Transverse colon (tissue), 4 donors: ENCODE results near the gene CCNL2. TPM values are rescaled to one million over a fixed set of nuclear protein-coding genes. Genes with fewer than 3 reads are reported as not detected.
"Not testable (repeated sequence)": the region's sequence is repeated elsewhere in the genome, so short reads cannot be mapped to it uniquely, and the experiment has no call there.

Experiments used
- DNase-seq: peaks from one replicate; pipeline ENCODE4 v3.0.0-alpha.2; 2019
- H3K27ac ChIP-seq, 4 donors: fragments of 200-600 bp; sonication (generic); 2 replicates each; pipeline ENCODE4 v1.5.1; 2016 to 2018; ENCODE audit warnings: inconsistent platforms in 4 of 4
- H3K27me3 ChIP-seq: fragments of 200-600 bp; sonication (generic); 2 replicates; pipeline ENCODE4 v1.5.1; 2017; ENCODE audit warnings: inconsistent platforms
- H3K36me3 ChIP-seq, 4 donors: fragments of 200-600 bp; sonication (generic); 2 replicates each; pipeline ENCODE4 v1.5.1; 2017 to 2019; ENCODE audit warnings: inconsistent platforms in 4 of 4
- H3K4me1 ChIP-seq, 4 donors: fragments of 200-600 bp; sonication (generic); 2 replicates each; pipeline ENCODE4 v1.5.1; 2017 to 2020; ENCODE audit warnings: inconsistent platforms in 4 of 4
- H3K4me3 ChIP-seq, 4 donors: fragments of 200-600 bp; sonication (generic); 1 replicate in 1 of 4; 2 replicates in 3 of 4; pipeline versions ENCODE4 v1.5.1 to v1.6.1; 2017 to 2019; ENCODE audit warnings: inconsistent platforms in 4 of 4
- H3K9me3 ChIP-seq, 2 donors: fragments of 200-600 bp; sonication (generic); 2 replicates each; pipeline ENCODE4 v1.5.1; 2017 to 2019; ENCODE audit warnings: inconsistent platforms in 2 of 2
- EP300 ChIP-seq: sonication (generic); formaldehyde crosslinking; IDR thresholded peaks from one replicate; pipeline ENCODE4 v1.6.1; 2017; ENCODE audit warnings: antibody characterized with exemption, low read depth
- POLR2A ChIP-seq: fragments of 450-650 bp; IDR thresholded peaks from one replicate; pipeline ENCODE4 v1.6.1; 2016; ENCODE audit warnings: antibody characterized with exemption, mild to moderate bottlenecking, moderate library complexity
- POLR2AphosphoS5 ChIP-seq, 3 donors: sonication (generic); formaldehyde crosslinking; IDR thresholded peaks; one replicate each; pipeline ENCODE4 v1.6.1; 2016; ENCODE audit warnings: antibody characterized with exemption in 3 of 3
- WGBS, 2 donors: methylation state at CpG; one replicate each; pipeline ENCODE4 v1.1.5; 2018; ENCODE audit warnings: low coverage in 1 of 2; 5-methylcytosine and 5-hydroxymethylcytosine counted together
- in situ Hi-C, 4 donors: fragments of 200-750 bp; cut with MboI; loops; one replicate each; pipeline versions ENCODE4 v1.15.0 to v1.15.1; 2017; ENCODE audit warnings: low sequenced_read_pairs in 3 of 4, low pct_ligation_motif_present in 1 of 4, low pct_unique_long_range_greater_than_20kb in 1 of 4
- intact Hi-C: fragments of 100-400 bp; cut with DNase I; formaldehyde crosslinking; loops from one replicate; pipeline ENCODE4 v1.15.1; 2023; ENCODE audit warnings: low total_unique reads
- total RNA-seq, 4 donors: library from RNA; depleted of rRNA; stranded (reverse); fragments of >200 nt; gene quantifications; one replicate each; pipeline ENCODE4 v1.1.0, GENCODE V29; 2016
- TF ChIP-seq, protein P1 (sequence below), 5 experiments: fragments of 200-600 bp in 3 of 5; fragments of 450-650 bp in 2 of 5; sonication (generic) in 3 of 5; IDR thresholded peaks; 1 replicate in 2 of 5; 2 replicates in 3 of 5; pipeline ENCODE4 v1.5.1; 2016 to 2017; ENCODE audit warnings: antibody characterized with exemption in 5 of 5, inconsistent platforms in 3 of 5, mild to moderate bottlenecking in 2 of 5, moderate library complexity in 1 of 5

CCNL2 gene
- total RNA-seq, 4 donors from 2014 or later = 169 to 657 (median 349) TPM

DNA sequence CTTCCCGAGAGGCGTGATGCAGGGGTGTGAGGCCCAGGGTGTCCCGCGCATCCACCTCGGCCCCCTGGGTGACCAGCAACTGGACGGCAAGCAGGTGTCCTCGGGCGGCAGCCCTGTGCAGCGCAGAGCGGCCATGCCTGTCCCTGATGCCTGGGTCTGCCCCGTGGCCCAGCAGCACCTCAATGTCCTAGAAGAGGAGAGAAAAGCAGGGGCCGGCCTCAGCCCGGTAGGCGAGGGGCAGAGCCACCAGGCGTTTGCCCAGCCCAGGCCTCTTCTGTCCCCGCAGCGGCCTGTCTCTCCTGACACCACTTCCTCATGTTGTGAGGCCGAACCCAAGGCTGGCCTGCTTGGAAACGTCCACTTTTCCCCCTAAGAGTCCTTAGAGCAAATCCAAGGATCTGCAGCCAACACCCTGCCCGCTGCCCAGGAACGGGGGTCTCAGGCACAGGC lies 20.3 kb upstream of the CCNL2 start:
- peak overlapping the region; percentile 59 to 86 (median 76) for H3K27ac ChIP-seq
- in situ Hi-C loops (no loop called here), intact Hi-C loops (no loop called here)
- peaks cover 0 to 15% (median 7%) of the 10 kb centered on the region in 4 donors for H3K4me1 ChIP-seq
- no peaks in the 10 kb centered on the region for H3K36me3 ChIP-seq
- peaks cover 14% of the 10 kb centered on the region for H3K27me3 ChIP-seq
- peak overlapping the region in 3 of 4 donors; percentile 24 to 44 (median 33) for H3K4me3 ChIP-seq
- no peaks in the 10 kb centered on the region for H3K9me3 ChIP-seq
- DNase-seq = no peak
- TF ChIP-seq, protein P1, sequence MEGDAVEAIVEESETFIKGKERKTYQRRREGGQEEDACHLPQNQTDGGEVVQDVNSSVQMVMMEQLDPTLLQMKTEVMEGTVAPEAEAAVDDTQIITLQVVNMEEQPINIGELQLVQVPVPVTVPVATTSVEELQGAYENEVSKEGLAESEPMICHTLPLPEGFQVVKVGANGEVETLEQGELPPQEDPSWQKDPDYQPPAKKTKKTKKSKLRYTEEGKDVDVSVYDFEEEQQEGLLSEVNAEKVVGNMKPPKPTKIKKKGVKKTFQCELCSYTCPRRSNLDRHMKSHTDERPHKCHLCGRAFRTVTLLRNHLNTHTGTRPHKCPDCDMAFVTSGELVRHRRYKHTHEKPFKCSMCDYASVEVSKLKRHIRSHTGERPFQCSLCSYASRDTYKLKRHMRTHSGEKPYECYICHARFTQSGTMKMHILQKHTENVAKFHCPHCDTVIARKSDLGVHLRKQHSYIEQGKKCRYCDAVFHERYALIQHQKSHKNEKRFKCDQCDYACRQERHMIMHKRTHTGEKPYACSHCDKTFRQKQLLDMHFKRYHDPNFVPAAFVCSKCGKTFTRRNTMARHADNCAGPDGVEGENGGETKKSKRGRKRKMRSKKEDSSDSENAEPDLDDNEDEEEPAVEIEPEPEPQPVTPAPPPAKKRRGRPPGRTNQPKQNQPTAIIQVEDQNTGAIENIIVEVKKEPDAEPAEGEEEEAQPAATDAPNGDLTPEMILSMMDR (IDR thresholded peaks at IDR 0.05) = no peak
- no peak for TF ChIP-seq POLR2AphosphoS5 (IDR thresholded peaks at IDR 0.05)
- no peak for TF ChIP-seq POLR2A
- no peak for TF ChIP-seq EP300
- 92% methylated on average over 19 of the region's 21 CpGs; no CpG with 5 or more reads in 1 of the 2 donors for WGBS, 2 donors

GRCh38 chr1:1418464-1419362 lies 19.6 kb upstream of the CCNL2 start:
- WGBS, 2 donors = 87 to 95% methylated on average over 8 to 21 of the region's 26 CpGs
- H3K4me1 ChIP-seq = peaks cover 0 to 15% (median 7%) of the 10 kb centered on the region in 4 donors
- peaks cover 14% of the 10 kb centered on the region for H3K27me3 ChIP-seq
- no peaks in the 10 kb centered on the region for H3K36me3 ChIP-seq
- no peak overlapping the region for H3K4me3 ChIP-seq
- peak overlapping the region in 2 of 4 donors; percentile 82 to 86 for H3K27ac ChIP-seq
- in situ Hi-C loops = no loop called here
- TF ChIP-seq POLR2AphosphoS5 (IDR thresholded peaks at IDR 0.05) = no peak
- no peak for TF ChIP-seq EP300
- DNase-seq = no peak
- intact Hi-C loops = no loop called here
- no peaks in the 10 kb centered on the region for H3K9me3 ChIP-seq

- H3K36me3 ChIP-seq, in situ Hi-C loops, H3K9me3 ChIP-seq, H3K27ac ChIP-seq, H3K4me3 ChIP-seq, intact Hi-C loops, DNase-seq: not testable (repeated sequence)
- peaks cover 14% of the 10 kb centered on the region for H3K27me3 ChIP-seq
- H3K4me1 ChIP-seq = peaks cover 0 to 15% (median 7%) of the 10 kb centered on the region in 4 donors
- 77 to 85% methylated on average over 6 to 25 of the region's 25 CpGs for WGBS, 2 donors
Measured at GRCh38 chr1:1417825-1418463, 18.8 kb upstream of the CCNL2 start.

DNA sequence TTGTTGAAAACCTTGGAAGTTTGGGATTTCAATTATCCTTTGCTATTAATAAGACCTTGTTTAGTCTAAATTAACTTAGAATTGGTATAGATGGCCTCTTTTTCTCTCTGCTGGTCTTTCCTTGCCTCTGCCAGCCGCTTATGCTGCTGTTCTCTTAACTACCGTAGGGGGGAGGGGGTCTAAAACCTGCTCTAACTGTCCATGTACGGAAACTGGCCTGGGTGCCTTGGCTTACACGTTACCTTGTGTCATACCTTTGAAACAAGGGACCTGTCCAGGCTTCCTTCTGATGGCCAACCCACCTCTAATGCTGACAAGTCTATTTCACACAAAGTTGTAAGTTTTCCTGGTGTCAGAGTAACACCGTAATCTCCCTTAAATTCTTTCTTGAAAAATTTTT lies 18.3 kb upstream of the CCNL2 start:
- H3K27ac ChIP-seq, intact Hi-C loops, DNase-seq, in situ Hi-C loops, H3K36me3 ChIP-seq, H3K4me3 ChIP-seq, H3K9me3 ChIP-seq: not testable (repeated sequence)
- peaks cover 0 to 15% (median 7%) of the 10 kb centered on the region in 4 donors for H3K4me1 ChIP-seq
- peaks cover 14% of the 10 kb centered on the region for H3K27me3 ChIP-seq
- WGBS, 2 donors = 80 to 82% methylated on average over 3 to 5 of the region's 5 CpGs

DNA sequence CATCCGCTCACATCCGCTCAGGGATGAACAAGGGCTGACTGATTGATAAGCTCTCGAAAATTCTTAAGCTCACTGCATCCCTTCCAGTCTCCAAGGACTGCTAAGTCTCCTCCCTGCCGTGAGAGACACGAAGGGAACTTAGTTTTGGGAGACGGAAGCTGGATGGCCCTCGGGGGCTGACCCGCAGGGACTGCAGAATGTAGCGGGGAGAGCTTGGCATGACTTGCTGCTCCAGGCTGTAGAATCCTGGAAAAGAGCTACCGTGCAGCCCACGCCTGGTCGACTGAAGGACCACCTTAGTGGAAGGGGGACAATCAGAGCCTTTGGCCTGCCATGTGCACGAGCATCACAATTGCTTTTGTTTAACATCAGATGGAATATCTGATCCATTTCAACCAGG lies 16.6 kb upstream of the CCNL2 start:
- Histone ChIP-seq H3K27ac (no peak overlapping the region), H3K9me3 (no peaks in the 10 kb centered on the region), H3K4me3 (no peak overlapping the region), H3K27me3 (peaks cover 9% of the 10 kb centered on the region), H3K4me1 (peaks cover 0 to 12% (median 5%) of the 10 kb centered on the region in 4 donors), H3K36me3 (no peaks in the 10 kb centered on the region)
- intact Hi-C loops = no loop called here
- in situ Hi-C loops = no loop called here
- TF ChIP-seq POLR2A = no peak
- TF ChIP-seq, protein P1 (IDR thresholded peaks at IDR 0.05) = no peak
- TF ChIP-seq EP300 = no peak
- no peak for TF ChIP-seq POLR2AphosphoS5 (IDR thresholded peaks at IDR 0.05)
- 83% methylated on average over 13 of the region's 13 CpGs; no CpG with 5 or more reads in 1 of the 2 donors for WGBS, 2 donors
- DNase-seq = no peak

DNA sequence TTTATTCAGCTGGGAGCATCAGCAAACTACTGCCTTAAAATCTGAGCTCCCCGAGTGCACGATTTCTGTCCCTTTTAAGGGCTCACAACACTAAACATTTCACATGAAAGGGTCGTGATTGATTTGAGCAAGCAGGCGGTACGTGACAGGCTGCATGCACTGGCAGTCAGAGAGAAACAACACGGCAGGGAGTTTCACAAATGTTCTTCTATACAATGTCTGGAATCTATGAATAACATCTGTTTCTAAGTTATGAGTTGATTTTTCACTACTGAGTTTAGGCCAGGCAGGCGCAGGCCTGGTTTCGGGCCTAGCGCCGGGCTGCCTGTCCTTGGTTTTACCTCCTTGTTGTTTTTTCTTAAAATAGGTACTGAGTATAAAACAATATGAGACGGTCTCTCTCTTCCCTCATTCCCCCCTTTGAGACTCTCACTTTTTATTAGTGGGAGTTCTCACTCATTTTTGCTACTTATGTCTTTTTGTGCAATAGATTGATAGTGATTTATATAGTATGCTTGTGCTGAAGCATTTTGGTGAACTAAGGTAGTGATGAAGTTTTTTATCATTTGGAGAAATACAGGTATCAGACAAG lies 13.3 kb upstream of the CCNL2 start:
- peaks cover 6 to 19% (median 13%) of the 10 kb centered on the region in 4 donors for H3K4me1 ChIP-seq
- in situ Hi-C loops, intact Hi-C loops, H3K27me3 ChIP-seq, H3K9me3 ChIP-seq, H3K27ac ChIP-seq, H3K4me3 ChIP-seq, H3K36me3 ChIP-seq, DNase-seq: not testable (repeated sequence)
- WGBS, 2 donors = 85 to 88% methylated on average over 6 to 11 of the region's 11 CpGs
